GM19193 (cell line): ENCODE data around the gene TSTD2.

Experiments used
- POLR2A ChIP-seq: IDR thresholded peaks from 4 replicates; pipeline ENCODE4 v1.6.1; 2011; ENCODE audit not compliant: insufficient read depth, insufficient read length; ENCODE audit errors: extremely low read depth

The TSTD2 gene

DNA sequence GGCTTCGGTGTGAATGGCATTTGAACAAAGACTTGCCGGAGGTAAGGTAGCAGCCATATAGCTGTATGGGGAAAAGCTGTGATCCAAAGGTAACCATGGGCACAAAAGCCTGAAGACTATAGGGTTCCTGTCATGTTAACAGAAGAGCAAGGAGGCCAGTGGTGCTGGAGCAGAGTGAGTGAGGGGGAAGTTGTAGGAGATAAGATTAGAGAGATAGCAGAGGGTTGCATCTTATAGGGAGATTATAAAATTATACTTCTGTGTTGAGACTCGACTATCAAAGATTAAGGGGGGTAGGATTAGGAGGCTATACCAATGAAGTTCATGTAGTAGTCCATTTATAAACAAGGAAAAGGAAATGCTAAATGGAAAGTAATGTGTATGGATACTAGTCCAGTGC is 3.7 kb upstream of the TSTD2 start:
- no peak for TF ChIP-seq POLR2A

- TF ChIP-seq POLR2A: no peak
Measured at GRCh38 chr9:97635026-97635425, 1.9 kb upstream of the TSTD2 start.

DNA sequence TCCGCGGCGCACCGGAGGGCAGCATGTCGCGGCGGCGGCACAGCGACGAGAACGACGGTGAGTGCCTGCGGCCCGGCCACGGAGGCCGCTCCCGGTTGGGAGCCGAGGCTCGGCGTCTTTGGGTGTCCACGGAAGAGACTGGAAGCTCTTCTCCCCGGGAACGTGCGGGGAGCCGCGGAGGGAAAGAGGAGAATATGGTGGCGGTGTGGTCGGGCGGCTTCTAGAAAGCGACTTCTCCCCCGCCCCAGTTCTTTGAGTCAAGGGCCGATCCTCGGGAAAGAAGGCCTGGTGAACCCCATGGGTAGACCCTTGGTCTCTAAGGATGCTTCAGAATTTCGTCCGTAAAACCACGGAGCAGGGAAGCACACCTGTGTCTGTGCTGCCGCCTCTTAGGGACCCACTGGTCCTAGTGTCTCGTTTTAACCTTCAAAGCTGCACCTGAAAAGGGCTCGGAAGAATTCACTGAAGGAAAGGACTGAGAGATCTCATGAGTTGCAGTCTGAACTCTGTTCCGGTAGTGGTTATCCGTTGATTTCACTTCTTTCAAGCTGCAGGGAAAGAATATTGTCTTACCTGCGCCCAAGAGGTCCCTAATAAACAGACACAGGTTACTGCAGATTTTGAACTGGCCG is 807 bp upstream of the TSTD2 start:
- no peak for TF ChIP-seq POLR2A

DNA sequence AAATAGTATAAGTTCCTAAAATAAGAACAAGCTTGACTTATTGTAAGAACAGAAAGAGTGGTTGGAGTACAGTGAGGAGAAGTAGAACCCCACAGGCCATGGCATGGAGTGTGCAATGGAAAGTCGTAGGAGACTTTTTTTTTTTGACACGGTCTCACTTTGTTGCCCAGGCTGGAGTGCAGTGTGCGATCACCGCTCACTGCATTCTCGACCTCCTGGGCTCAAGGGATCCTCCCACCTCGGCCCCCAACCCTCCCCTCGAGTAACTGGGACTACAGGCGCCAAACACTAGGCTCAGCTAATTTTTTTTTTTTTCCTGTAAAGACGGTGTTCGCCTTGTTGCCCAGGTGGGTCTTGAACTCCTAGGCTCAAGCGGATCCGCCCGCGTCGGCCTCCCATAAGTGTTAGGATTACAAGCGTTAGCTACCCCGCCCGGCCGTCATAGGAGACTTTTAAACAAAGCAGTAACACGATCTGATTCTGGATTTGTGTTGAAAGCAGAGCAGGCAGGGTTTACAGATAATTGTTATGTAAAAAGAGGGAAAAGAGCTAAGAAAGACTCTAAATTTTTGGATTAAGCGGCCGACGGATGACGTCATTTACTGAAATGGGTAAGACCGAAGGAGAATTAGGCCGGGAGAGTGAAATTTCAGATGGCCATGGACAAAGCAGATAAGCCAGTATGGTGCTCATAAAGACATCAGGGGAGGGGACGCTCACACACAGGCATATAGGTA is 752 bp downstream of the TSTD2 start:
- TF ChIP-seq POLR2A: no peak

DNA sequence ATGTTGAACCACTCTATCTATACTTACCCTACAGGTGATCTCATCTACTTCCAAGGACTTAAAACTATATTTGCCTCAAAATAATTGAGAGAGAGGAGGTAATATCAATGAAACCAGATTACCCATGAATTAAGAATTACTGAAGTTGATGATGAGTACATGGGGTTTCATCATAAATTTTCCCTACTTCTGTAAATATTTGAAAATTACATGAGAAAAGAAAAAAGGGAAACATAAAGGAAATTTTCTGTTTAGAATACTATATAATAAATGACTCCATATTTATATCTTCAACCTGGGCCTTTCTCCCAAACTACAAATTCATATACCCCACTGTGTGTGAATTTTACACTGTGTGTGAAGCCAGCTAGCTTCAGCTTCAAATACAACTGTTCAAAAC is 2.6 kb downstream of the TSTD2 start:
- no peak for TF ChIP-seq POLR2A

DNA sequence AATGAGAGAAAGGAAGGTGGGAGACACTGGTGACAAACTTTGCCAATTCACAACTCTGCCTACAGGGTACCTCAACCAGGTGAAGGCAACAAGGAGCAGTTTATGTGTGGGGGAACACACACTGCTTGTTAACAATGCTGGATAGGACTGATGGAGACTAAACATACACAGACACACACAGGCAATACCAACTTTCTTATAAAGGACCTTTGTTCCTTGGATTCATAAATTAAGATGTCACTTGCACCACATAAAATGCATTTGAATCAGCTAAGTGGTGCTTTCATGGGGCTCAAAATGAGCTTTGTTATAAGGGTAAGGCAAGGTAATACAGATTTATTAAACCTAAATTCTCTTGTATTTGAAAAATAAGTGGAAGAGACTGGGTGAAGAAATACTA is 4.0 kb downstream of the TSTD2 start:
- TF ChIP-seq POLR2A: no peak

DNA sequence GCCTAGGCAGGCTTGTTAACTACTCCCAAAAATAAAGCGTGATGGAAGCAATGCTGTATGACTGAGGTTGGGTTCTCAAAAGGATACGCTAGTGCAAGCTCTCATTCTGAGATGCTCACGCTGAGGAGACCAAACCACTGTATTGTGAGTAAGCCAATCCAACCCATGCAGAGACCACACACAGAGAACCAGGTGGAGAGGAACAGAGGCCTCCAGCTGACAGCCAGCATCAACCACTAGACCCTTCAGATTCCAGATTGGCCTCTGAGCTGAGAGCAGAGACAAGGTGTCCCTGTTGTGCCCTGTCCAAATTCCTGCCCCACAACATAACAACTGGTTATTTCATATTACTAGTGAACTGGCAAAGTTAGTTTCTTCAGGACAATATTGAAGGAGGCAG is 4.5 kb downstream of the TSTD2 start:
- TF ChIP-seq POLR2A: no peak

GRCh38 chr9:97627624-97628023 is 5.5 kb downstream of the TSTD2 start:
- TF ChIP-seq POLR2A: no peak

GRCh38 chr9:97625620-97626019 is 7.5 kb downstream of the TSTD2 start:
- no peak for TF ChIP-seq POLR2A

- no peak for TF ChIP-seq POLR2A
Measured at GRCh38 chr9:97623946-97624345, 9.2 kb downstream of the TSTD2 start.

DNA sequence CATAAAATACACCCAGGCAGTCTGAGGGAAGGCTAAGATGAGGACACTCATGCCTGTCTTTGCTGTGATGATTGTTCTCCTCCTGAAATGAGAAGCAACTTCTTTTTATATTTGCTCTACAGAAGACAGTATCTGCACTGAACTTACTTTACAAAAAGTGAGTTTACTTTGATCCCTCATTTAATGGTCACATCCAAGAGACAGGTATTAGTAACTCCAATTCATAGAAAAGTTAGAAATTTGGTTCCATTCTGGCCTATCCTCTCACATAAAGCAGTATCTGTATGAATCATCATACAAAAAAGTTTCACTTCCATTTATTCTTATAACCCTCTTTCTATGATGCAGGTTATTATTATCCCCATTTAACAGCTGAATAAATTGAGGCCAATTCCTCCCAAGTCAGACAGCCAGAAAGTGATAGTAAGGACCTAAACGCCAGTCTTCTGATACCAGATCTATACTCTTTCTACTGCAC is 15.2 kb downstream of the TSTD2 start:
- TF ChIP-seq POLR2A: no peak

DNA sequence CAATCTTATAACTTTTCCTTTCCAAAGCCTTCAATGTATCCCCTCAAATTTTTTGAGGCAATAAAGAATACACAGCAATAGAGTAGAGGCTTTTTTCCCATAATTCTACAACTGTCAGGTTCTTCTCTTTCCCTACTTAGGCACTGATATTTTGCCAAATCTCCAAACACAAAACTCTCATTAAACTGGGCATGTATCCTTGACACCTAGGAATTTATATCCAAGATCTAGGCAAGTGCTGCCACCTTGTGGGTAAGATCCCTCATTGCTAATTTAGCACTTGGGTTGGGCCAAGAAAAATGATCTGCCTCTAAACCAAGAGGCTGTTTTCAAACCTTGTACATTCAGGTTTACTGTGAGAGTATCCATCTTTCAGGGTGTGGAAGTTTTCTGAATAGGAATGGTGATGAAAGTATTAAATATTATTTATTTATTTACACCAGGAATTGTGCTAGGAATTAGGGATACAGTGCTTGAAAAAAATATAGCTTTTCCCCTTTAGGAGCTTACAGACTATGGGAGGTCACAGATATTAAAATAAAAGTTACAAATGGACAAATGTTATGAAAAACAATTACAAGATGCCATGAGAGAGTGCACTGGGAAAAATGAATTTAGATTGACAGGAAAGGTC is 17.6 kb downstream of the TSTD2 start:
- no peak for TF ChIP-seq POLR2A

GRCh38 chr9:97604901-97605645 is 28.1 kb downstream of the TSTD2 start:
- no peak for TF ChIP-seq POLR2A

GRCh38 chr9:97602430-97602829 is 30.7 kb downstream of the TSTD2 start:
- no peak for TF ChIP-seq POLR2A

- no peak for TF ChIP-seq POLR2A
Measured at GRCh38 chr9:97601228-97601898, 31.8 kb downstream of the TSTD2 start.
